Frontal cortex (tissue), 4 donors: ENCODE data around the gene KNOP1. TPM values are rescaled to one million over a fixed set of nuclear protein-coding genes. Genes with fewer than 3 reads are reported as not detected.
A peak's percentile ranks its signal among the peaks of the same experiment; 100 is the strongest.

Experiments used
- DNase-seq, 2 donors: peaks; one replicate each; pipeline ENCODE4 v3.0.0; 2012; ENCODE audit warnings: low spot score in 2 of 2
- FAIRE-seq: peaks from 2 replicates; lab custom pipeline; 2012; peaks lifted over from hg19 to GRCh38; lab: Jason Lieb, UNC
- total RNA-seq: library from RNA; depleted of rRNA; stranded (reverse); fragments of >200 nt; gene quantifications from one replicate; pipeline ENCODE4 v1.2.3, GENCODE V29; 2014
- donor health status: control.
- donor health status: control.
- donor health status: control.

KNOP1 gene, protein sequence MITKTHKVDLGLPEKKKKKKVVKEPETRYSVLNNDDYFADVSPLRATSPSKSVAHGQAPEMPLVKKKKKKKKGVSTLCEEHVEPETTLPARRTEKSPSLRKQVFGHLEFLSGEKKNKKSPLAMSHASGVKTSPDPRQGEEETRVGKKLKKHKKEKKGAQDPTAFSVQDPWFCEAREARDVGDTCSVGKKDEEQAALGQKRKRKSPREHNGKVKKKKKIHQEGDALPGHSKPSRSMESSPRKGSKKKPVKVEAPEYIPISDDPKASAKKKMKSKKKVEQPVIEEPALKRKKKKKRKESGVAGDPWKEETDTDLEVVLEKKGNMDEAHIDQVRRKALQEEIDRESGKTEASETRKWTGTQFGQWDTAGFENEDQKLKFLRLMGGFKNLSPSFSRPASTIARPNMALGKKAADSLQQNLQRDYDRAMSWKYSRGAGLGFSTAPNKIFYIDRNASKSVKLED
- 20.0 TPM for total RNA-seq

DNA sequence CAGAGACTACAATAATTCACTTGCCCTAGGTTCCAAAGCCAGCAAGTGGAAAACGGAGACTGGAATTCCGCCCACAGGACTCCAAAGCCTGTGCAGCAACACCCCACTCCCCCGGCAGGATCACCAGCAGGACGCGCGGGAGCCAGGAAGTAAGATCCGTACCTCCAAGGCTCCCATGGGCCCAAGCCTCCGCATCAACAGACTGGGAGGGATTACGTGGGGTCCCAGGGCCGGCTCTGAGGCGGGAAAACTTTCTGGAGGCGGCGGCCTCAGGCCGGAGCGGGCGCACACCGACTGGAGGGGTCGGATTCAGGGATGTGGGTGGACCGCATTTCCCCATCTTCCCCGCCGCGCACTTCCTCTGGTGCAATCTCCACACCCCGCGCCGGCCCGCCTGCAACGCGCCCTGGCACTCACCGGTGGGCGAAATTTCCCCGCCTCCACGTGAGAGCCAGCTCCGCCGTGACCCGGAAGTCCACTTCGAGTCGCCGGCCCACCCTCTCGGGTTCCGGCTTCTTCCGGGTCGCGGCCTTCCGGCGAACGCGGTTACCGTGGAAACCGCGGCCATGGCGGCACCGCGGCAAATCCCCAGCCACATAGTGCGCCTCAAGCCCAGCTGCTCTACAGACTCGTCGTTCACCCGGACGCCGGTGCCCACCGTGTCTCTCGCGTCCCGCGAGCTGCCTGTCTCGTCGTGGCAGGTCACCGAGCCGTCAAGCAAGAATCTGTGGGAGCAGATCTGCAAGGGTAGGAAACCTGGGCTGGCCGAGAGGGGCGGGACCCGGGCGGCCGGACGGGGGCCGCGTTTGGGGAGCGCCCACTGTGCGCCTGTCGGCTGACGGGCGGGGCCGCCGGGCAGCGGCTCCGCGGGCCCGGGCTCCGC is at the start of gene KNOP1, which contains the start of gene IQCK:
Gene KNOP1, minus strand, starts transcription at position 487 of the 883 bp plus-strand sequence. CDS start 3,192 bp downstream, outside the sequence.
Gene IQCK, plus strand, starts transcription at position 531 of the 883 bp plus-strand sequence. Its CDS starts 36 bp downstream, at position 567.
- DNase-seq (peak; percentile 96 to 98), FAIRE-seq (no peak)

DNA sequence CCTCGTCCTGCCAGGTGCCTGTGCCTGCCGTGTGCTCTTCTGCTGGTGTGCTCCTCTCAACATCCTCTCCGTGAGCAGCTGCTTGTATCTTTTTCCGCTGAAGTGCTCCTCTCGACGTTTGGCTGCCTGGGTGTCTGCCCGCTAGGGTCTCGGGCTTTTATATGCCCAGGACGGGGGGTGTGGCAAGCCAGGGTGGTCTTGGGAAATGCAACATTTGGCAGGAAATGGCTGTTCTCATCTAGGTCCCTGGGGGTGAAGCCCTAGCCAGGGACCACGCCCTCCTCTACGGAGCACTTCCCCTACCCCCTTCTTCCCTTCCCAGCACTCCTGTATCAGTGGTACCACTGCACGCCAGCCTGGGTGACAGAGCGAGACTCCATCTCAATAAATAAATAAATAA is 49.5 kb upstream of the KNOP1 start:
- no peak for FAIRE-seq
- no peak for DNase-seq

DNA sequence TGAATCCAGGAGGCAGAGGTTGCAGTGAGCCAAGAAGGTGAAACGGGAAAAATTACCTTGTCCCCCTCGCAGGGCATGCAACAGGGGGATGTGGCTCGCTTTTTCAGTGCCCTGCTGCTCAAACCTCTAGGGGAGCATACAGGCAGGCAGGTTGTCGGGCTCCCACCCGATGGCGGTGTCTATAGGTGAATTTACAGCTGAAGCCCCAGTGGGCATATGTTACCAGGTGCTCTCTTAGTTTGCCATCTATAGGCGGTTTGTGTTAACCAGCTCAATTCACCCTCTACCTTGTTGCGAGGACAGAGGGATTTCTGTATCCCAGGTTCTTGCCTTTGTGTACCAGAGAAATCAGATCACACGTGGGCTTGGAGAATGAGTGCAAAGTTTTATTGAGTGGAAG is 49.0 kb upstream of the KNOP1 start:
- DNase-seq (no peak), FAIRE-seq (no peak)

DNA sequence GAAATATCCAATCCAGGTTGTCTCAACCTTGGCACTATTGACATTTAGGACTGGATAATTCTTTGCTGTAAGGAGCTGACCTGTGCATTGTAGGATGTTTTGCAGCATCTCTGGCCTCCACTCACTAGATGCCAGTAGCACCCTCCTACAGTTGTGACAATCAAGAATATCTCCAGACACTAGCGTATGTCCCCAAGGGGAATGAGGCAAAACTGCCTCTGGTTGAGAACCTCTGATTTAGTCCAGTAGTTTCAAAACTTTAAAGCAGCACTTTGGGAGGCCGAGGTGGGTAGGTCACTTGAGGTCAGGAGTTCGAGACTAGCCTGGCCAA is 48.5 kb upstream of the KNOP1 start:
- DNase-seq = no peak
- FAIRE-seq = no peak

DNA sequence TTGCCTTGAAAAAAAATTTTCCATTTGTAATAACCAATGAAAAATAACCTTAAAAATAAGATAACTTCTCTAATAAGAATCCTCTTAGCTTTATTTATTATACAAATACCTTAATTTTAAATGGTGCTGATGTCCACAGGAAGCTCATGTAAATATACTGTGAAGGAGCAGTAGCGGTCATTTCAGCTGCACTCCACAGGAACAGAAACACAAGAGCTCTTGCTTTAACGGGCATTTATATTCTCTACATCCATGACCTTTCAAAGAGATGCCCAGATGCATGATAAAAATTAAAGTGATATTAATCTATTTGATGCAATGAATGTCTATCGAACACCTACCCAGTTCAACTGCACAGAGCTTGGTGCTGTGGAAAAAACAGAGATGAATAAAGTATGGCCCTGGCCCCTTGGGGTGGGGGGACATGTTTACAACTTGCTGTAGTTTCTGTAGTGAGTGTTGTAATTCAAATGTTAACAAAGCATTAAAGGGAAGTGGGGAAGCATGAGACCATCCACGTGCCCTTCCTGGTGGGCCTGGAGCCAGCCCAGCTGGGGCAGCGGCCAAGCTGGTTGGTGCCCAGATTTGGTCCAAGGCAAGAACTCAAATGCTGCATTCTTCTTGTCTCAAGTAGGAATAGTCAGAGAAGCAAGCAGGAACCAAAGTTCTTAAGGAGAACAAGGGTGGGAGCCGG is 48.0 kb upstream of the KNOP1 start:
- DNase-seq = no peak
- FAIRE-seq = no peak

DNA sequence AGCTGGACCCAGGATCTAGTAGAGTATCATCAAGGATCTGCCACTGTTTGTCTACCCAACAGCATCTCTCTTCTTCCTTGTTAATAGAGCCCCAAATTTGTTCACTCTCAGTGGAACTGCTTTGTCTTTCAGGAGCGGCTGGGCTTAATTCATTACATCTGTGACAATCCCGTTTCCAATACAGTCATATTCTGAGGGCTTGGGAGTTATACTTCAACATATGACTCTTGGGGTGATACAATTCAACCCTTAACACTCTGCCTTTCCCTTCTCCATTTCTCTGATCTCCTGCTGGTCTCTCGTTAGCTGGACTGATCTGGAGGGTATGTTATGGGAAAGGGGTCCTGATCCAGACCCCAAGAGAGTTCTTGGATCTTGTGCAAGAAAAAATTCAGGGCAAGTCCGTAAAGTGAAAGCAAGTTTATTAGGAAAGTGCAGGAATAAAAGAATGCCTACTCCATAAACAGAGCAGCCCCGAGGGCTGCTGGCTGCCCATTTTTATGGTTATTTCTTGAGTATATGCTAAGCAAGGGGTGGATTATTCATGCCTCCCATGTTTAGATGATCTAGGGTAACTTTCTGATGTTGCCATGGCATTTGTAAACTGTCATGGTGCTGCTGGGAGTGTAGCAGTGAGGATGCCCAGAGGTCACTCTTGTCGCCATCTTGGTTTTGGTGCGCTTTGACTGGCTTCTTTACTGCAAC is 42.5 kb upstream of the KNOP1 start:
- FAIRE-seq (no peak), DNase-seq (no peak)

DNA sequence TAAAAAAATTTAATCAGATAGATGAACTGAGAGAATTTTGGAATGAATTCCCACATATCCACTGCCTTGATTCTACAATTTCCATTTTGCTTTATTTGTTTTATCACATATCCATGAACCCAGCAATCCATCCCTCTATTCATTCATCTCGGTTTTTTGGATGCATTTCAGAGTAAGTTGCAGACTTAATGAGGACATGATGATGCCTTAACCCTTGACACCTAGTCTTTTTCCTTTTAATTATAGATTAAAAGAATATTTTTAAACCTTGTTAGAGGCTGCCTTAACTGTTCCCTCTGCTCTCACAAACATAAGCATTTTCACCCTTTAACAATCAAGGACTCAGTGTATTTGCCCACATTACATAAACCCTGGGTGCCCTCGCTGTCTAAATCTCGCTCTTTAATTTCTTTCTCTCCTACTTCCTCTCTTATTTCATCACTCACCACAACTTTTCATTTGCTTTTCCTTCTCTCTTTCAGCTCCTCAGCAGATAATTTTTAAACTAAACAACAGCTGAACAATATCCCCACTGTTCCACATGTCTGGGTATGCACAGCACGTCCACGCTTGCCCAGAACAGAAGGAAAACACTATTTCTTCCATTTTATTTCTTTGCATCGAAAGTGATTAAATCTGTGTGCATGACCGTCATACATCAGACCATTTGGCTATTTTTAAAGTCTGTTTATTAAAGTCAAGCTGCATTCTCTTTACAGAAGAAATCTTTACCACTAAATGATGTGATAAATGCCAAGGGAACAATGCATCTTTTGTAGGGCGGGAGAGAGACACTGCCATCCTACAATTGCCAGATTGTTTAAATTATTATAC is 40.0 kb upstream of the KNOP1 start:
- peak; percentile 26 for FAIRE-seq
- DNase-seq = no peak

GRCh38 chr16:19757026-19757425 is 39.0 kb upstream of the KNOP1 start:
- FAIRE-seq = no peak
- DNase-seq = no peak

- no peak for DNase-seq
- FAIRE-seq = no peak
Observed at GRCh38 chr16:19755268-19755667, 37.2 kb upstream of the KNOP1 start.

DNA sequence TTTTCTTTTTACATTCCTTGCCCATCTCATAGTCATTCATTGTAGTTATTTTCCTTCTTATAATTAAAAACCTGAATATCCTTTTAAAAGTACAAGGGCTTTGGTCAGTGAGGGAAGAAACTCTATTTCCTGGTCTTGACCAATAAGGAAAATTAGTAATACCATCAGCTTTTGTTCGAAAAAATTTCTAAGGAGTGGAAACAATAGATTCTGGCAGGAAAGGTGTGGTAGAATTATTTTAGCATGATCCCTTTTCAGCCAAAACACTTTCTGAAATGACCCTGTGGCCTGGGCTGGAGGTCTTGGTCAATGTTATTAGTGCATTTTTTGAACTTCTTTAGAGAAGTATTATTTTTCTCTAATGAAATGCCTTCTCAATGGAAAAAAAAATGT is 36.6 kb upstream of the KNOP1 start:
- FAIRE-seq = no peak
- no peak for DNase-seq

DNA sequence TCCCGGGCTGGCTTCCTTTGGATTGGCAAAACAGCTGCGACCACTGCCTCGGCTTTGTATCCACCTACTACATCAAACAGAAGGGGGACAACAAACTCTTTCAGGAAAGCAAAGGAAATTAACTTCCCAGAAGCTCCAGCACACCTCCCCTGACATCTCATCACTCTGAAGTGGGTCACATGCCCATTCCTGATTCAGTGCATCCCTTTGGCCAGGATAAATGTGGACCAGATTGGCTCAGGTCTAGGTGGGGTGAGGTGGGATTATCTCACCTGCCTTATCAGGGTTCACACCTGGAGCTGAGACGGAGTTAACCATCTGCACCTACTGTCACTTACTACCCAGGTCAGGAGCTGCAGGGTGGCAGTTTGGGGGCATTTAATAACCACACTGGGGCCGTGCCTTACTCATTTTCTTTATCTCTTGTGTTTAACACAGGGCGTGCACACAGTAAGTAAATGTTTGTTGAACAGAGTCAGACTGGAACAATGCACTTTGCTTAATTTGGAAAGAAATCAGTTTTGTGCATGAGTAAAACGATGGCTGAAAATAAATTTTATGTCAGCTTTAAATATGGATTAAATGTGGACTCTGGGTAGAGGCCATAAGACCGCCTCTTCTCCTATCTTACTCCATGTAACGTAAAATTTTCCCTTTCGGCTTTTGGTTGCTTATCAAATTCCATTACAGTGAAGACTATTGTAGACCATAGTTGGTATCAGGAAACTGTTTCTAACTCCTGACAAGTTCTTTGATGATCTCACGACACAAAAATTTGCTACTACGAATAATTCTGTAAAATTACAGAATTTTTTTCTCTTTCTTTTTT is 36.0 kb upstream of the KNOP1 start:
- FAIRE-seq (no peak), DNase-seq (no peak)

DNA sequence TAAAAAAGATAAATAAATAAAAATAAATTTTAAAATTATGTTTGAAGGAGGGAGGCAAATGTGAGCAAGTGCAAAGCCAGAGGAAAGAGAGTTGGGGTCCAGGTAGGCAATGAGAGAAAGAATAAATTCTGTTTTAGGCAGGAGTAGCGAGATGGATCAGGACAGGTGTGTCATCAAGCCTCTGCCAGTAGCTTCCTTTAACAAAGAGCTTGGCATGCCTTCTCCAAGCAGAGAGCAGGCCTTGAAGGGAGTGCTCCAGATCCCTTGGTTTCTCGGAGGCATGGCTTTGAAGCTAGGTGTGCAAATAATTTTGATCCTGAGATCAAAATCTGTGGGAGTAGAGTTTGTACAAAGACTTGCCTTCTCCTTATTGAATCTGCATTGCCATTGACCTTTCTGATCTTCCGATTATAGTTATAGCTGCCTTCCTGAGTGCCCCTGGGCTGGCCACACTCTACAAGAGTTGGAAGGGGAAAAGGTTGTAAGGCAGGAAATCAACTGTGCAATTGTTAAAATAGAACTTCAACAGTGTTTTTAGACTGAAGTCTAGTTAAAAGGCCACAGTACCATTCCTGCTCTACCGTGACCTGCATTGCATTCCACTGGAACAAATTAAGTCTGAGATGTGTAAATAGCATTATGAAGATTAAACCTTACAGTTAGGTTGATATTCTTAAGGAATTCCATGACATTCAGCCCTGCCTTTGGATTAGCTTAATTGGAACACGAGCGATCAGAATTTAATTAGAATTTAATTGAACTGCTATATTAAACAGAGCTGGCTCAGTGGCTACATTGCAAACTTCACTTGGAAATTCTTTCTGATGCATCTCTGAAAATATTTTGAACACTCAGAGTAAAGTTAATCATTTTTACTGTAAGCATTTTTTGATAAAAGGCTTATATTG is 33.7 kb upstream of the KNOP1 start:
- FAIRE-seq (no peak), DNase-seq (no peak)

- FAIRE-seq (no peak), DNase-seq (no peak)
Observed at GRCh38 chr16:19749571-19750080, 31.6 kb upstream of the KNOP1 start.

GRCh38 chr16:19748389-19749168 is 30.6 kb upstream of the KNOP1 start:
- DNase-seq = no peak
- FAIRE-seq = no peak

DNA sequence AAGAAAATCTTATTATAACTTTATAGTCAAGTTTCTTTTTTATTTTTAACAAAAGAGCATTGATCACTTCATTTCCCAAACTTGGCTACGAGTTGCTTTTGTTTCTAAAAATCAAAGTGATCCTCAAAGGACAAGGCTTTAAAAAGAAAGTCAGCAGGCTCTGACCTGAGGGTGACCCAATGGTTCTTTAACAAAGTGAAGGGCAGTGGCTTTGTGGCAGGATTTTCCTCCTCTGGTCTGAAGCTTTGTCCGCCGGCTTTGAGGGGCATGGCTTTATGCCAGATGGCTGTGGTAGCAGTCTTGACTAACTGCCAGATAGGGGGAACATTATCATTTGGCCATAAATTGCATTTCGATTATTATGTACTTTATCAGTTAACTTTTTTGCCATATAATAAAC is 28.5 kb upstream of the KNOP1 start:
- DNase-seq (no peak), FAIRE-seq (no peak)
